K562 (cell line): ENCODE data around the gene TEPSIN. TPM values are rescaled to one million over a fixed set of nuclear protein-coding genes. Genes with fewer than 3 reads are reported as not detected.

Experiments
- ATAC-seq: fragments of 200-7000 bp; cut with Tn5 transposase; 3 replicates; pipeline ENCODE4 v1.9.1; 2020; ENCODE audit warnings: moderate library complexity
- BruUV-seq: library from RNA; stranded (reverse); fragments of 400-500 nt; replicated peaks from 2 replicates; lab custom pipeline; 2021; lab: Mats Ljungman, UMichigan
- CTCF ChIA-PET: fragments of 300-600 bp; formaldehyde crosslinking; extraction: SDS; loops from one replicate; lab custom pipeline; 2021; ENCODE audit warnings: low intra/inter-chr PET ratio; lab: Yijun Ruan, JAX
- POLR2A ChIA-PET: fragments of 300-600, 350-650 bp; sonication (Branson Sonifier 250); formaldehyde crosslinking; extraction: SDS; loops from one replicate; lab custom pipeline; 2021; ENCODE audit warnings: antibody characterized with exemption, inconsistent platforms; lab: Yijun Ruan, JAX
- DNase-seq, 4 experiments: peaks; one replicate each; pipeline versions ENCODE4 v3.0.0 to v3.0.0-alpha.2; 2011 to 2018; ENCODE audit warnings: low spot score in 3 of 4, mixed read lengths in 3 of 4; ENCODE audit errors: extremely low read depth in 1 of 4
- FAIRE-seq: peaks from 2 replicates; lab custom pipeline; 2011; peaks lifted over from hg19 to GRCh38; lab: Jason Lieb, UNC
- H2AFZ ChIP-seq: 2 replicates; pipeline ENCODE4 v1.6.0; 2011; ENCODE audit warnings: low read depth, low read length, control low read depth, inconsistent platforms
- H3K27ac ChIP-seq: fragments of 200-600 bp; 3 replicates; pipeline ENCODE4 v1.8.0; 2011; ENCODE audit warnings: low read depth, mild to moderate bottlenecking, control low read depth, inconsistent platforms, low read length, moderate library complexity, mixed read lengths; ENCODE audit errors: extremely low read depth
- H3K27me3 ChIP-seq, 2 experiments: fragments of 300-600 bp in 1 of 2; 2 replicates in 1 of 2; 3 replicates in 1 of 2; pipeline versions ENCODE4 v1.6.0 to v1.8.0; 2011; ENCODE audit warnings: inconsistent platforms in 2 of 2, low read length in 2 of 2, mild to moderate bottlenecking in 1 of 2, mixed read lengths in 1 of 2, moderate library complexity in 1 of 2; ENCODE audit not compliant: control insufficient read depth in 2 of 2, insufficient read depth in 2 of 2
- H3K36me3 ChIP-seq: fragments of 300-600 bp; 3 replicates; pipeline ENCODE4 v1.8.0; 2011; ENCODE audit warnings: mild to moderate bottlenecking, low read length, inconsistent platforms; ENCODE audit not compliant: control insufficient read depth, insufficient read depth
- H3K4me1 ChIP-seq, 2 experiments: fragments of 200-600 bp in 1 of 2; replicated peaks in 1 of 2; 2 replicates in 1 of 2; 3 replicates in 1 of 2; pipeline versions ENCODE4 v1.5.1 to v1.8.0; 2011; ENCODE audit warnings: inconsistent platforms in 2 of 2, low read length in 2 of 2, mild to moderate bottlenecking in 1 of 2, mixed read lengths in 1 of 2, moderate library complexity in 1 of 2; ENCODE audit not compliant: control insufficient read depth in 2 of 2, insufficient read depth in 2 of 2
- H3K4me2 ChIP-seq: 2 replicates; pipeline ENCODE4 v1.6.1; 2011; ENCODE audit warnings: low read length, control low read depth, inconsistent platforms, mixed read lengths; ENCODE audit not compliant: insufficient read depth
- H3K4me3 ChIP-seq: fragments of 200-600 bp; sonication (generic), shearing (Covaris generic); 2 replicates; pipeline ENCODE4 v1.5.1; 2016; ENCODE audit warnings: control low read depth, inconsistent platforms
- H3K79me2 ChIP-seq: fragments of 200-600 bp; 3 replicates; pipeline ENCODE4 v1.8.0; 2011; ENCODE audit warnings: low read length, inconsistent platforms; ENCODE audit not compliant: control insufficient read depth, insufficient read depth
- H3K9ac ChIP-seq, 2 experiments: 2 replicates each; pipeline versions ENCODE4 v1.6.0 to v1.6.1; 2011; ENCODE audit warnings: low read depth in 2 of 2, low read length in 2 of 2, control low read depth in 1 of 2, inconsistent platforms in 1 of 2, mild to moderate bottlenecking in 1 of 2, mixed read lengths in 1 of 2; ENCODE audit not compliant: insufficient read depth in 1 of 2
- H3K9me1 ChIP-seq: one replicate; pipeline ENCODE4 v1.6.0; 2011; ENCODE audit warnings: inconsistent platforms, mild to moderate bottlenecking, low read length, moderate library complexity; ENCODE audit not compliant: control insufficient read depth, insufficient read depth
- H3K9me3 ChIP-seq: replicated peaks from 2 replicates; pipeline ENCODE4 v1.5.1; 2011; ENCODE audit warnings: low read depth, low read length, inconsistent platforms; ENCODE audit not compliant: control insufficient read depth, insufficient read depth
- H4K20me1 ChIP-seq: replicated peaks from 2 replicates; pipeline ENCODE4 v1.6.1; 2011; ENCODE audit warnings: low read length, inconsistent platforms, mixed read lengths; ENCODE audit not compliant: control insufficient read depth, insufficient read depth
- CBFA2T3 ChIP-seq: fragments of 450-650 bp; IDR thresholded peaks from 2 replicates; pipeline ENCODE4 v1.6.1; 2017
- ZNF134 ChIP-seq: fragments of 250-450 bp; sonication (Bioruptor Pico); conservative IDR thresholded peaks from 2 replicates; pipeline ENCODE4 v1.4.0; 2020
- WGBS: fragments of 100-300 bp; shearing (Covaris generic); methylation state at CpG from one replicate; pipeline ENCODE4 v1.1.6; 2016; ENCODE audit warnings: low coverage, mixed read lengths; ENCODE audit not compliant: insufficient coverage; ENCODE audit errors: missing lambda C conversion rate; 5-methylcytosine and 5-hydroxymethylcytosine counted together
- in situ Hi-C: fragments of 300-500 bp; cut with MboI; formaldehyde crosslinking; loops from 4 replicates; pipeline ENCODE4 v1.15.0; 2018; ENCODE audit warnings: inconsistent platforms, mixed read lengths
- intact Hi-C: fragments of 100-400 bp; cut with micrococcal nuclease; formaldehyde crosslinking; loops from 2 replicates; pipeline ENCODE4 v1.14.2; 2022
- polyA plus RNA-seq, 8 experiments: library from polyadenylated mRNA; depleted of rRNA in 4 of 8; stranded (reverse) in 5 of 8; unstranded in 3 of 8; fragments of >200 nt; fragmentation: Nextera tagmentation in 2 of 8; fragmentation: Illumina TruSeq in 1 of 8; extraction: Ambion mirVana in 2 of 8; extraction: Trizol in 1 of 8; gene quantifications; 2 replicates each; pipeline versions ENCODE4 v1.2.1 to v1.2.3, GENCODE V29; 2011 to 2014; ENCODE audit warnings: inconsistent platforms in 1 of 8, missing spikeins in 1 of 8
- total RNA-seq, 7 experiments: library from RNA; depleted of rRNA in 6 of 7; stranded (reverse); fragments of >200 nt in 6 of 7; fragmentation: Illumina TruSeq in 2 of 7; extraction: Trizol in 2 of 7; gene quantifications; 2 replicates each; pipeline versions ENCODE4 v1.2.1 to v1.2.3, GENCODE V29; 2011 to 2021; ENCODE audit warnings: low replicate concordance in 1 of 7
- TF ChIP-seq, protein P1 (sequence below): sonication (generic); formaldehyde crosslinking; IDR thresholded peaks from 2 replicates; pipeline ENCODE4 v1.8.1; 2023; ENCODE audit warnings: mild to moderate bottlenecking, missing genetic modification reagents

TEPSIN gene
- total and polyA plus RNA-seq, 9 of the 15 experiments (the other 6 are each of a cell fraction or from before 2014, with no cell fraction given) = 0.80 to 29.8 (median 5.3) TPM

GRCh38 chr17:81196505-81197408, 42.1 kb downstream of the TEPSIN start:
- Histone ChIP-seq H3K9me1 (peaks cover 3% of the 10 kb centered on the region), H3K4me1 (peaks cover 13 to 62% of the 10 kb centered on the region in 2 experiments), H3K9me3 (no peaks in the 10 kb centered on the region), H3K9ac (peak overlapping the region in 1 of 2 experiments; percentile 26; a peak in 1 of 4 replicates), H3K36me3 (peaks cover 4% of the 10 kb centered on the region; the same call in 2 of the 3 replicates), H4K20me1 (no peaks in the 10 kb centered on the region), H3K4me2 (no peak overlapping the region), H3K27me3 (no peaks in the 10 kb centered on the region), H3K79me2 (no peaks in the 10 kb centered on the region), H3K4me3 (no peak overlapping the region), H2AFZ (no peak overlapping the region), H3K27ac (no peak overlapping the region)
- ChIA-PET CTCF (no interaction called here), POLR2A (interaction anchor here (0.7 to 1.9 kb wide), 3 partner anchors 12 to 383 kb away, joined by 3 to 6 read pairs (median 5); no protein-coding TSS in a partner anchor)
- in situ Hi-C loops = no loop called here
- TF ChIP-seq ZNF134 = peak; percentile 86
- TF ChIP-seq, protein P1, sequence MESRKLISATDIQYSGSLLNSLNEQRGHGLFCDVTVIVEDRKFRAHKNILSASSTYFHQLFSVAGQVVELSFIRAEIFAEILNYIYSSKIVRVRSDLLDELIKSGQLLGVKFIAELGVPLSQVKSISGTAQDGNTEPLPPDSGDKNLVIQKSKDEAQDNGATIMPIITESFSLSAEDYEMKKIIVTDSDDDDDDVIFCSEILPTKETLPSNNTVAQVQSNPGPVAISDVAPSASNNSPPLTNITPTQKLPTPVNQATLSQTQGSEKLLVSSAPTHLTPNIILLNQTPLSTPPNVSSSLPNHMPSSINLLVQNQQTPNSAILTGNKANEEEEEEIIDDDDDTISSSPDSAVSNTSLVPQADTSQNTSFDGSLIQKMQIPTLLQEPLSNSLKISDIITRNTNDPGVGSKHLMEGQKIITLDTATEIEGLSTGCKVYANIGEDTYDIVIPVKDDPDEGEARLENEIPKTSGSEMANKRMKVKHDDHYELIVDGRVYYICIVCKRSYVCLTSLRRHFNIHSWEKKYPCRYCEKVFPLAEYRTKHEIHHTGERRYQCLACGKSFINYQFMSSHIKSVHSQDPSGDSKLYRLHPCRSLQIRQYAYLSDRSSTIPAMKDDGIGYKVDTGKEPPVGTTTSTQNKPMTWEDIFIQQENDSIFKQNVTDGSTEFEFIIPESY = peak; percentile 71; the same call in 1 of the 2 replicates
- TF ChIP-seq CBFA2T3 = no peak
- ATAC-seq = no peak
- no peak for DNase-seq
- WGBS = 83% methylated on average over 34 of the region's 45 CpGs
- intact Hi-C loops = no loop called here
- BruUV-seq = no TSS peak
- FAIRE-seq = no peak
